Measurements from ENCODE around the gene ADAM20.

ADAM20 gene

DNA sequence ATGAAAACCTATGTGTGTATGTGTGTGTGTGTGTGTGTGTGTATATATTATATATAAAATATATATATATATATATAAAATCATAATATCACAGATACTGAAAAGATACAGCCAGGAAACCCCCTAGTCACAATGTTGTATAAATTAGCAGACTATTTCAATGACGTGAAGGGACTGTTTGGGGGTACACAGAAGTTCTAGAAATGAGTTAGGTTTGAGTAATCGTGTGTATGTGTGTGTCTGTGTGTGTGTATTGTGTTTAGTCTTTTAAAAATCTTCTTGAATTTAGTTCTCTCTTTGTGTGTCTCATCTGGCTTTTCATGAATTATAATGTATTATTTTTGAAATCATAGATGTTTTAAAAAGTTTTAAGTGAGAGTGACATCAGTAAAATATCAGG lies 61.0 kb downstream of the ADAM20 start:
- ChIA-PET POLR2A (no interaction called here), CTCF (no interaction called here)
- H3K4me3 ChIP-seq (ENCODE audit: low read depth, low read length) = no peak overlapping the region
- no peak for DNase-seq (ENCODE audit: low read depth, low spot score)
- TF ChIP-seq, protein P1, sequence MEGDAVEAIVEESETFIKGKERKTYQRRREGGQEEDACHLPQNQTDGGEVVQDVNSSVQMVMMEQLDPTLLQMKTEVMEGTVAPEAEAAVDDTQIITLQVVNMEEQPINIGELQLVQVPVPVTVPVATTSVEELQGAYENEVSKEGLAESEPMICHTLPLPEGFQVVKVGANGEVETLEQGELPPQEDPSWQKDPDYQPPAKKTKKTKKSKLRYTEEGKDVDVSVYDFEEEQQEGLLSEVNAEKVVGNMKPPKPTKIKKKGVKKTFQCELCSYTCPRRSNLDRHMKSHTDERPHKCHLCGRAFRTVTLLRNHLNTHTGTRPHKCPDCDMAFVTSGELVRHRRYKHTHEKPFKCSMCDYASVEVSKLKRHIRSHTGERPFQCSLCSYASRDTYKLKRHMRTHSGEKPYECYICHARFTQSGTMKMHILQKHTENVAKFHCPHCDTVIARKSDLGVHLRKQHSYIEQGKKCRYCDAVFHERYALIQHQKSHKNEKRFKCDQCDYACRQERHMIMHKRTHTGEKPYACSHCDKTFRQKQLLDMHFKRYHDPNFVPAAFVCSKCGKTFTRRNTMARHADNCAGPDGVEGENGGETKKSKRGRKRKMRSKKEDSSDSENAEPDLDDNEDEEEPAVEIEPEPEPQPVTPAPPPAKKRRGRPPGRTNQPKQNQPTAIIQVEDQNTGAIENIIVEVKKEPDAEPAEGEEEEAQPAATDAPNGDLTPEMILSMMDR (IDR thresholded peaks at IDR 0.05; ENCODE audit: insufficient read depth, low read length, missing control alignments) = no peak
